Ovary (tissue), 3 donors: ENCODE measurements around the gene GNG7.

ENCODE experiments used
- CTCF ChIP-seq, 3 donors: fragments of 450-650 bp in 2 of 3; fragments of 200-600 bp in 1 of 3; IDR thresholded peaks; one replicate each; pipeline versions ENCODE4 v1.5.1 to v1.8.0; 2016 to 2022; ENCODE audit warnings: antibody characterized with exemption in 3 of 3, mild to moderate bottlenecking in 1 of 3
- POLR2A ChIP-seq: fragments of 450-650 bp; IDR thresholded peaks from one replicate; pipeline ENCODE4 v1.6.1; 2017; ENCODE audit warnings: antibody characterized with exemption, mild to moderate bottlenecking, moderate library complexity
- donor health status: DM: no; HTN: no; CAD: no.

- no peak for TF ChIP-seq POLR2A
- no peak for TF ChIP-seq CTCF (IDR thresholded peaks at IDR 0.05)
Observed at GRCh38 chr19:2615782-2616181, 86.7 kb downstream of the GNG7 start.
